H9 (cell line): ENCODE data around the gene PFKP. TPM values are rescaled to one million over a fixed set of nuclear protein-coding genes. Genes with fewer than 3 reads are reported as not detected.

ENCODE experiments used
- DNase-seq: peaks from one replicate; pipeline ENCODE4 v3.0.0-alpha.2; 2017
- H2AFZ ChIP-seq: one replicate; pipeline ENCODE4 v1.6.1; 2013; ENCODE audit warnings: mild to moderate bottlenecking, low read length, control low read depth, moderate library complexity
- H2AK5ac ChIP-seq: 2 replicates; pipeline ENCODE4 v1.6.1; 2013; ENCODE audit warnings: low read length, control low read depth, mixed read lengths; ENCODE audit not compliant: insufficient read length
- H2BK120ac ChIP-seq: one replicate; pipeline ENCODE4 v1.6.1; 2013; ENCODE audit warnings: low read depth, mild to moderate bottlenecking, low read length, control low read depth, inconsistent platforms; ENCODE audit not compliant: poor library complexity, severe bottlenecking
- H2BK12ac ChIP-seq: 2 replicates; pipeline ENCODE4 v1.6.1; 2013; ENCODE audit warnings: low read length, control low read depth, mixed read lengths, low read depth; ENCODE audit not compliant: insufficient read length
- H2BK15ac ChIP-seq: 2 replicates; pipeline ENCODE4 v1.6.1; 2013; ENCODE audit warnings: low read depth, low read length, control low read depth
- H2BK20ac ChIP-seq: one replicate; pipeline ENCODE4 v1.6.1; 2013; ENCODE audit warnings: low read depth, mild to moderate bottlenecking, low read length, control low read depth, inconsistent platforms; ENCODE audit not compliant: poor library complexity, severe bottlenecking
- H2BK5ac ChIP-seq: 2 replicates; pipeline ENCODE4 v1.6.1; 2013; ENCODE audit warnings: low read length, control low read depth, mixed read lengths; ENCODE audit not compliant: insufficient read length
- H3K14ac ChIP-seq: 2 replicates; pipeline ENCODE4 v1.6.1; 2013; ENCODE audit warnings: low read length, control low read depth; ENCODE audit not compliant: insufficient read depth
- H3K18ac ChIP-seq: 2 replicates; pipeline ENCODE4 v1.6.1; 2013; ENCODE audit warnings: low read depth, mild to moderate bottlenecking, mixed read lengths, low read length, control low read depth; ENCODE audit not compliant: insufficient read length
- H3K23ac ChIP-seq: 2 replicates; pipeline ENCODE4 v1.6.1; 2013; ENCODE audit warnings: low read length, control low read depth, mixed read lengths, low read depth; ENCODE audit not compliant: insufficient read length
- H3K23me2 ChIP-seq: 2 replicates; pipeline ENCODE4 v1.6.1; 2013; ENCODE audit warnings: low read depth, mild to moderate bottlenecking, mixed read lengths, low read length, control low read depth; ENCODE audit not compliant: insufficient read length, poor library complexity, severe bottlenecking
- H3K27ac ChIP-seq: 2 replicates; pipeline ENCODE4 v1.5.1; 2013; ENCODE audit warnings: low read length, control low read depth, mixed read lengths, low read depth; ENCODE audit not compliant: insufficient read length
- H3K27me3 ChIP-seq: 2 replicates; pipeline ENCODE4 v1.6.1; 2013; ENCODE audit warnings: low read length, control low read depth, inconsistent platforms; ENCODE audit not compliant: insufficient read depth
- H3K4ac ChIP-seq: 2 replicates; pipeline ENCODE4 v1.6.1; 2013; ENCODE audit warnings: low read depth, mild to moderate bottlenecking, control low read depth, inconsistent platforms, low read length, moderate library complexity
- H3K4me1 ChIP-seq: 2 replicates; pipeline ENCODE4 v1.6.1; 2013; ENCODE audit warnings: low read length, control low read depth, inconsistent platforms; ENCODE audit not compliant: insufficient read depth
- H3K4me2 ChIP-seq: 2 replicates; pipeline ENCODE4 v1.6.1; 2013; ENCODE audit warnings: low read length, control low read depth, mixed read lengths; ENCODE audit not compliant: insufficient read length, insufficient read depth
- H3K56ac ChIP-seq: 2 replicates; pipeline ENCODE4 v1.6.1; 2013; ENCODE audit warnings: low read depth, mild to moderate bottlenecking, mixed read lengths, low read length, control low read depth; ENCODE audit not compliant: insufficient read length
- H3K79me1 ChIP-seq: 2 replicates; pipeline ENCODE4 v1.6.1; 2013; ENCODE audit warnings: low read depth, mild to moderate bottlenecking, moderate library complexity, low read length, control low read depth, inconsistent platforms; ENCODE audit not compliant: insufficient read depth, poor library complexity, severe bottlenecking
- H3K79me2 ChIP-seq: 2 replicates; pipeline ENCODE4 v1.6.1; 2013; ENCODE audit warnings: low read length, control low read depth, inconsistent platforms; ENCODE audit not compliant: insufficient read depth
- H3K9ac ChIP-seq: 2 replicates; pipeline ENCODE4 v1.6.1; 2013; ENCODE audit warnings: low read length, control low read depth, mixed read lengths; ENCODE audit not compliant: insufficient read length; ENCODE audit errors: extremely low read depth
- H3K9me3 ChIP-seq: one replicate; pipeline ENCODE4 v1.6.1; 2013; ENCODE audit warnings: low read depth, low read length, inconsistent platforms; ENCODE audit not compliant: control insufficient read depth
- H3T11ph ChIP-seq: one replicate; pipeline ENCODE4 v1.6.1; 2013; ENCODE audit warnings: mild to moderate bottlenecking, low read length, control low read depth, inconsistent platforms
- H4K20me1 ChIP-seq: one replicate; pipeline ENCODE4 v1.6.1; 2013; ENCODE audit not compliant: control insufficient read depth, insufficient read length, insufficient read depth
- H4K5ac ChIP-seq: 2 replicates; pipeline ENCODE4 v1.6.1; 2013; ENCODE audit warnings: low read depth, mild to moderate bottlenecking, mixed read lengths, low read length, control low read depth; ENCODE audit not compliant: insufficient read length
- H4K8ac ChIP-seq: replicated peaks from 2 replicates; pipeline ENCODE4 v1.6.1; 2013; ENCODE audit warnings: low read length, control low read depth, mixed read lengths, low read depth; ENCODE audit not compliant: insufficient read length
- H4K91ac ChIP-seq: 2 replicates; pipeline ENCODE4 v1.6.1; 2013; ENCODE audit warnings: low read depth, mild to moderate bottlenecking, moderate library complexity, mixed read lengths, low read length, control low read depth; ENCODE audit not compliant: insufficient read length
- H3K27ac Mint-ChIP-seq, 3 experiments: 2 replicates in 2 of 3; 3 replicates in 1 of 3; pipeline ENCODE4 v1.8.0; 2020 to 2021; ENCODE audit warnings: mixed read lengths in 3 of 3, mild to moderate bottlenecking in 1 of 3, moderate library complexity in 1 of 3
- H3K27me3 Mint-ChIP-seq: 2 replicates; pipeline ENCODE4 v1.8.0; 2021; ENCODE audit warnings: low read depth, mild to moderate bottlenecking, moderate library complexity, mixed read lengths
- H3K36me3 Mint-ChIP-seq, 3 experiments: 2 replicates in 2 of 3; 3 replicates in 1 of 3; pipeline ENCODE4 v1.8.0; 2020 to 2021; ENCODE audit warnings: low read depth in 3 of 3, mixed read lengths in 3 of 3; ENCODE audit not compliant: insufficient read depth in 1 of 3
- H3K4me1 Mint-ChIP-seq, 2 experiments: 2 replicates each; pipeline ENCODE4 v1.8.0; 2020; ENCODE audit warnings: mixed read lengths in 2 of 2
- H3K4me3 Mint-ChIP-seq, 2 experiments: 2 replicates in 1 of 2; 3 replicates in 1 of 2; pipeline ENCODE4 v1.8.0; 2020 to 2021; ENCODE audit warnings: mild to moderate bottlenecking in 2 of 2, mixed read lengths in 2 of 2, moderate library complexity in 1 of 2
- H3K9me3 Mint-ChIP-seq, 2 experiments: 2 replicates in 1 of 2; 3 replicates in 1 of 2; pipeline ENCODE4 v1.8.0; 2020; ENCODE audit warnings: mild to moderate bottlenecking in 2 of 2, mixed read lengths in 2 of 2, moderate library complexity in 1 of 2
- CTCF ChIP-seq: fragments of 200-600 bp; sonication (generic); conservative IDR thresholded peaks from 3 replicates; pipeline ENCODE4 v1.8.0; 2021; ENCODE audit warnings: antibody characterized with exemption, mild to moderate bottlenecking
- WGBS: extraction: QIAGEN DNeasy Blood & Tissue Kit; methylation state at CpG from one replicate; pipeline ENCODE4 v1.1.7; 2013; ENCODE audit warnings: missing lambda C conversion rate, low lambda C conversion rate, mixed read lengths; ENCODE audit not compliant: insufficient read length; ENCODE audit errors: extremely low coverage; 5-methylcytosine and 5-hydroxymethylcytosine counted together
- total RNA-seq: library from RNA; stranded (reverse); gene quantifications from 2 replicates; pipeline ENCODE4 v1.2.1, GENCODE V29; 2021

PFKP gene
- total RNA-seq, 1 experiment from 2014 or later, result 145 TPM

GRCh38 chr10:3091921-3092320, 24.6 kb downstream of the PFKP start:
- H4K8ac ChIP-seq, result no peak overlapping the region
- H3K27ac ChIP-seq, result no peak overlapping the region
- H2AK5ac ChIP-seq, result no peak overlapping the region
- H3K27me3 ChIP-seq, result no peaks in the 10 kb centered on the region
- H3K79me1 ChIP-seq, result peaks cover 17% of the 10 kb centered on the region
- peaks cover 2% of the 10 kb centered on the region for H4K20me1 ChIP-seq
- H3K27me3 Mint-ChIP-seq, result no peaks in the 10 kb centered on the region
- H3K18ac ChIP-seq, result no peak overlapping the region
- H3K4me1 Mint-ChIP-seq, result peaks cover 42 to 50% of the 10 kb centered on the region in 2 experiments
- peaks cover 11 to 27% (median 25%) of the 10 kb centered on the region in 3 experiments; a peak in 6 of 7 replicates for H3K36me3 Mint-ChIP-seq
- no peak for TF ChIP-seq CTCF
- no peak overlapping the region for H4K5ac ChIP-seq
- H2BK12ac ChIP-seq, result no peak overlapping the region
- no peak overlapping the region for H2BK120ac ChIP-seq
- no peaks in the 10 kb centered on the region for H3K9me3 ChIP-seq
- no peak overlapping the region for H3K56ac ChIP-seq
- H3K9me3 Mint-ChIP-seq, result no peaks in the 10 kb centered on the region
- H3K79me2 ChIP-seq, result peaks cover 11% of the 10 kb centered on the region; the same call in 1 of the 2 replicates
- H3K27ac Mint-ChIP-seq, result no peak overlapping the region
- no peak for DNase-seq
- no peak overlapping the region for H3K14ac ChIP-seq
- H3K23me2 ChIP-seq, result no peaks in the 10 kb centered on the region
- no peak overlapping the region for H3K23ac ChIP-seq
- WGBS, result no CpG with 5 or more reads among the region's 5 CpGs
- H3K4me3 Mint-ChIP-seq, result no peak overlapping the region
- H3T11ph ChIP-seq, result no peak overlapping the region
- H2AFZ ChIP-seq, result no peak overlapping the region
- peaks cover 5% of the 10 kb centered on the region; the same call in 1 of the 2 replicates for H3K4me1 ChIP-seq
- H4K91ac ChIP-seq, result no peak overlapping the region
- no peak overlapping the region for H2BK15ac ChIP-seq
- no peak overlapping the region for H2BK20ac ChIP-seq
- H3K4ac ChIP-seq, result no peak overlapping the region
- H2BK5ac ChIP-seq, result no peak overlapping the region
- no peak overlapping the region for H3K4me2 ChIP-seq
- H3K9ac ChIP-seq, result no peak overlapping the region
